ENCODE data around the gene TRIM14.
A peak's percentile ranks its signal among the peaks of the same experiment; 100 is the strongest.
"Not testable (repeated sequence)": the region's sequence is repeated elsewhere in the genome, so short reads cannot be mapped to it uniquely, and the experiment has no call there.

TRIM14 gene

DNA sequence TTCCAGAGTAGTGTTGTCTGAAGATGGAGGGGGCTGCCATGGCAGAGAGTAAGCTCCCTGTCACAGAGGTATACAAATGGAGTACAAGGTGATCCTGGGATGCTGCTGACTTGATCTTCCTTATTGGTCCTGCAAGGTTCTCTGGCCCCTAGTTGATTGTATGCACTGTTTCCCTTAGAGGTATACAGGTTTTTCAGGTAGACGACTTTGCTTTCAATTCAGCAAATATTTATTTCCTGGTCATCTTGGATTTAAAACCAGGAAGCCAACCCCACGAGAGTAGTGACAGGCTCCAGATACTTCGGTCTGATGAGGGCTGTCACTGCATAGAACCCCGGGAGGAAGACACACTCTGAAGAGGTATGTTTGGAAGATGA, 16.5 kb upstream of the TRIM14 start:
- TF ChIP-seq, protein P1, sequence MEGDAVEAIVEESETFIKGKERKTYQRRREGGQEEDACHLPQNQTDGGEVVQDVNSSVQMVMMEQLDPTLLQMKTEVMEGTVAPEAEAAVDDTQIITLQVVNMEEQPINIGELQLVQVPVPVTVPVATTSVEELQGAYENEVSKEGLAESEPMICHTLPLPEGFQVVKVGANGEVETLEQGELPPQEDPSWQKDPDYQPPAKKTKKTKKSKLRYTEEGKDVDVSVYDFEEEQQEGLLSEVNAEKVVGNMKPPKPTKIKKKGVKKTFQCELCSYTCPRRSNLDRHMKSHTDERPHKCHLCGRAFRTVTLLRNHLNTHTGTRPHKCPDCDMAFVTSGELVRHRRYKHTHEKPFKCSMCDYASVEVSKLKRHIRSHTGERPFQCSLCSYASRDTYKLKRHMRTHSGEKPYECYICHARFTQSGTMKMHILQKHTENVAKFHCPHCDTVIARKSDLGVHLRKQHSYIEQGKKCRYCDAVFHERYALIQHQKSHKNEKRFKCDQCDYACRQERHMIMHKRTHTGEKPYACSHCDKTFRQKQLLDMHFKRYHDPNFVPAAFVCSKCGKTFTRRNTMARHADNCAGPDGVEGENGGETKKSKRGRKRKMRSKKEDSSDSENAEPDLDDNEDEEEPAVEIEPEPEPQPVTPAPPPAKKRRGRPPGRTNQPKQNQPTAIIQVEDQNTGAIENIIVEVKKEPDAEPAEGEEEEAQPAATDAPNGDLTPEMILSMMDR (IDR thresholded peaks at IDR 0.05; ENCODE audit: borderline replicate concordance, control extremely low read depth, extremely low read depth, insufficient read depth, missing control alignments) = no peak
- in situ Hi-C loops (cut with MboI; ENCODE audit: low sequenced_read_pairs, unreplicated experiment) = no loop called here

DNA sequence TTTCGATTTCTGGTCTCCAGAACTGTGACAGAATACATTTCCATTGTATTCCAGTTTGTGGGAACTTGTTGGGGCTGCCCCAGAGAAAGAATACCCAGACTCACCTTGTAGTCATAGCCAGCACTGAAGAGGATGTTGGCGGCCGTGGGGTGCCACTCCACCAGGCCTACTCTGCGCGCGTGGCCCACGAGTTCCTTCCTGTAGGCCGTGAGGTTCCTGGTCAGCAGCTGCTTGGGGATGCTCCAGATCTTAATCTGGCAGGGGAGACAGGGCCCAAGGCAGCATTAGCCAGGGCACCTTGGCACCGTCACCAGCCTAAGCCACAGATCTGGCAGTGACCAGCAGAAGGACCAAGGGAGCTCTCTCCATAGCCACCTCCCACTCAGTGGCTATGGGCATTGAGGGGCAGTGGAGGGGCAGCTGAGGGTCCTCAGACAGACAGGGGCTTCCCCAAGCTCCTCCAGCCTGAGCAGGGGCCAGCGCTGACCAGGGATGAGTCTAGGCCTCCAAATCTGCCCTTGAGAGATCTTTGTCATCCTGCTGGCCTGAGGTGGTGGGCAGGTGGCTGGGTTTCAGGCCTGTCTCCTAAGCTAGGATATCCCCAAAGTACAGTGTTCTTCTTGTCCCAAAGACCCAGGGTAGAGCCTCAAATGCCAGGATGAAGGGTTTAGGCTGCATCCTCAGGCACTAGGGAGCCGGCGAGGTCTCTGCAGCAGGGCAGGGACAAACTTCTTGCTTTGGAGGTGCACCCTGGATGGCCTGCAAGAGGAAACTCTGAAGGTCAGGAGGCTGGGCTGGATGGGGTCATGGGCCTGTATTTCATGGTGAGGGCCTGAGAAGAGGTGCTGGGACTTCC, 15.9 kb upstream of the TRIM14 start:
- in situ Hi-C loops (cut with MboI; ENCODE audit: low sequenced_read_pairs, unreplicated experiment) = no loop called here
- peak; percentile 17 for DNase-seq (ENCODE audit: low spot score)
- TF ChIP-seq, protein P1 (IDR thresholded peaks at IDR 0.05; ENCODE audit: borderline replicate concordance, control extremely low read depth, extremely low read depth, insufficient read depth, missing control alignments) = no peak

More for the DNA sequence above, 16.5 kb upstream of the TRIM14 start:
- DNase-seq (ENCODE audit: low spot score) = no peak

DNA sequence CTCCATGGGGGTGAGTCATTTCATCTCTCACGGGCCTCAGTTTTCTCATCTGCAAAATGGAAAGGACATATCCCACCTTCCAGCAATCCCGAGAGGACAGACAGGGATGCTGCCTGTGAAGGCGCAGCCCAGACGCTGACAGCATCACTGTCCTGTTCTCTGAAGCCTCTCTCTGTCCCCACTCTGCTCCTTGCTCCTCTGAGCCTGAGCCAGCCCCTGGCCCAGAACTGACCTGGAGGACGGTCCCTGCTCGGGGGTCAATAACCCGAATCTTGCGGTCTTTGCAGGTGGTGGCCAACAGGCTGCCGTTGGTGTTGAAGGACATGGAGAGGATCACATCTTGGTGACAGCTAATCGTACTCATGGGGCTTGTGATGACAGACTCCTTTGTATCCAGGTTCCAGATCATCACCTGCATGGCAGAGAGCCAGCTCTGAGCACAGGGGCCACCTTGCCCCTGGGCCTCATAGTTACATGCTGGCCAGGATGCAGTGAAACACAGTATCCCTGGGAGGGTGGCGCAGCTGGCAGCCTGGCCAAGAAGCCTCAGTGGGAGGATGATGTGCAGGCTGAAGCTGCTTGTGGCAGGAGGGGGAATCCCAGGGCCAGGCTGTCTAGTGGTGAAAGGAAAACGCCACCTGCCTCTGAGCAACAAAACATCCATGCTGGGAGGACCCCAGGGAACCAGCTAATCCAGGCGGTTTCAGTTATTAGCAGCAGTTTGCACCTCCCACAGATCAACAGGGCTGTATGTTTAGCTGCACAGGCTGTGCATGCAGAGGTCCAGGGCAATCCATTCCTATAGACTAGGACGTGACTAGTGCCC, 14.0 kb upstream of the TRIM14 start:
- TF ChIP-seq, protein P1 (IDR thresholded peaks at IDR 0.05; ENCODE audit: borderline replicate concordance, control extremely low read depth, extremely low read depth, insufficient read depth, missing control alignments) = no peak
- peak; percentile 50 for DNase-seq (ENCODE audit: low spot score)
- in situ Hi-C loops (cut with MboI; ENCODE audit: low sequenced_read_pairs, unreplicated experiment) = no loop called here

DNA sequence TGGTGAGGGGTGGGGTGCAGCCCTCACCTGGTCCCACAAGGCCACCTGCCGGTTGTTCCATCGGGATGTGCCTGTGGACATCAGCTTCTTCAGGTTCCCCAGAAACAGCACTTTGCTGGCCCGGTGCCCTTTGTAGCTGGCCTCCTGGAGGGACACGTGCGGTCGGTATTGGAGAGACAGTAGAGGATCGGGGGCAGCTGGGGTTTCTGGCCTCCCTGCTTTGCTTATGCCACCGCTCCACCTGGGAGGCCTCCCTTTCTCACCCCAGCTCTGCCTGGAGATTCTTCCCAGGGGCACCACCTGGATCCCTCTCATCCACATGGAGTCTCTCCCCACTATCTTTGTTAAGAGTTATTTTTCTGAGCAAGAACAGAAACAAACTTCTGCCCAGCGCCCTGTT, 13.1 kb upstream of the TRIM14 start:
- TF ChIP-seq, protein P1 (IDR thresholded peaks at IDR 0.05; ENCODE audit: borderline replicate concordance, control extremely low read depth, extremely low read depth, insufficient read depth, missing control alignments) = no peak
- peak; percentile 15 for DNase-seq (ENCODE audit: low spot score)
- in situ Hi-C loops (cut with MboI; ENCODE audit: low sequenced_read_pairs, unreplicated experiment) = no loop called here

DNA sequence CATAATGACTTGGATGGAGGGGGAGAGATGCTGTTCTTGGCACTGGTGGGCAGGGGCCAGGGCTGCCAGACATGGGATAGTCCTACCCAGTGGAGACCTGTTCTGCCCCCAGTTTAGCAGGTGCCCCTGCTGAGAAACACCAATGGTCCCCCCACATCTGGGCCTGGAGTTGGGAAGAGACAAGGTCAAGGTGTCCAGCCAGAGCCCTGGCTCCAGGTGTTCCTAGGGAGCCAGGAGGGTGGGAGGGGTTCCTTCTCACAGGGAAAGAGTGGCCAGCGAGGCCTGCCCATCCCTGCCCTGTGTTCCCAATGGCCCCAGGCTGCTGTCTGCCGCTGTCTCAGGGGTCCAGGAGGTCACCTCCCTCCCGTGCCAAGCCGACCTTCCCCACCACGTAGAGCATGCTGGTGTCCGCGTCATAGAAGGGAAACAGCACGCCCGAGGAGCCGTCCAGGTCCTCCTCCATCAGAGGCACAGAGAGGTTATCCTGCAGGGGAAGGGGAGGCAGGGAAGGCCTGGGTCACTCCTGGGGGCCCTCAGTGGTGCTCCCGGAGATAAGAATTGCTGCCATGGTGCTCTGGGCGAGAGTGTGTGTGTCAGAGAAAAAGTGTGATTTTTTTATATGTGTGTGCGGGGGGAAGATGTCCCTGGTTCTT, 11.7 kb upstream of the TRIM14 start:
- peak; percentile 15 for DNase-seq (ENCODE audit: low spot score)
- in situ Hi-C loops (cut with MboI; ENCODE audit: low sequenced_read_pairs, unreplicated experiment) = no loop called here
- TF ChIP-seq, protein P1 (IDR thresholded peaks at IDR 0.05; ENCODE audit: borderline replicate concordance, control extremely low read depth, extremely low read depth, insufficient read depth, missing control alignments) = no peak

DNA sequence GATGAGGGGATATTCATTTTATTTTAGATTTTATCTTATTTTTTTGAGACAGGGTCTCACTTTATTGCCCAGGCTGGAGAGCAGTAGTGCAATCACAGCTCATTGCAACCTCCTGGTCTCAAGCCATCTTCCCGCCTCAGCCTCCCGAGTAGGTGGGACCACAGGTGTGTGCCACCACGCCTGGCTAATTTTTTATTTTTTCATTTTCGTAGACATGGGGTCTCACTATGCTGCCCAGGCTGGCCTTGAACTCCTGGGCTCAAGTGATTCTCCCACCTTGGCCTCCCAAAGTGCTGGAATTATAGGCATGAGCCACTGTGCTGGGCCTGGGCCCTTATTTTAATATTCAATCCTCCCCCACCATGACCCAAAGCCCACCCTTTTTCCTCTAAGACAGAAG, 11.0 kb upstream of the TRIM14 start:
- in situ Hi-C loops (cut with MboI; ENCODE audit: low sequenced_read_pairs, unreplicated experiment); DNase-seq (ENCODE audit: low spot score): not testable (repeated sequence)

Data from GM13976 (cell line).